ENCODE data around the gene ROCK1. TPM values are rescaled to one million over a fixed set of nuclear protein-coding genes. Genes with fewer than 3 reads are reported as not detected.
A peak's percentile ranks its signal among the peaks of the same experiment; 100 is the strongest.

ROCK1 gene
- total and polyA plus RNA-seq, 2 donors (not counting 1 experiment from before 2014, with no cell fraction given): 12.5 to 103 TPM

DNA sequence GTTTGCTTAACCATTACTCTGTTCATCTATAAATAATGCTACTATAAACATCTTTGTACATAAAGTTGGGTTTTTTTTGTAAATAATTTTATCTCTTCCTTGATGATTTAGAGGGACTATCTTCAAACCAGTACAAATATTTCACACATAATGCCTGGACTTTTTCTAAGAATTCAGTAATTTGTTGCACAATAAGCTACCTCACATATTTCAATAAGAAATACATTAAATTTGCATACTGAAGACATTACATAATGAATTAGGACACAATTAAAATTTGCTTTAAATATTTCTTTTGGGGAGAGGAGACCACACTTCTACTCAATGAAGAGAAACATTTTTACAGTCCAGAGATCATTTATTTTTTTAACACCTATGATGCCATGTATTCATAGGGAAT, 7.2 kb upstream of the ROCK1 start:
- Histone ChIP-seq H3K4me1 (ENCODE audit: control insufficient read depth in 2 of 2, insufficient read depth in 2 of 2, low read length in 2 of 2) (peaks cover 0 to 7% of the 10 kb centered on the region in 2 donors), H3K4me3 (ENCODE audit: control extremely low read depth in 1 of 5, extremely low read depth in 1 of 5, insufficient read depth in 1 of 5, low read depth in 2 of 5, low read length in 4 of 5) (no peak overlapping the region), H3K79me2 (ENCODE audit: control insufficient read depth, insufficient read depth, low read length) (no peaks in the 10 kb centered on the region), H3K4me2 (replicated peaks; ENCODE audit: low read depth, low read length, poor library complexity, severe bottlenecking) (no peak overlapping the region), H3K36me3 (replicated peaks in 1 of 2; ENCODE audit: control extremely low read depth in 1 of 2, control insufficient read depth in 1 of 2, extremely low read depth in 1 of 2, insufficient read depth in 2 of 2, low read length in 1 of 2) (no peaks in the 10 kb centered on the region), H4K20me1 (ENCODE audit: control insufficient read depth, insufficient read depth, low read length, poor library complexity, severe bottlenecking) (no peaks in the 10 kb centered on the region), H3K27ac (ENCODE audit: low read length in 2 of 2) (no peak overlapping the region), H3K9ac (ENCODE audit: low read length) (no peak overlapping the region), H2AFZ (ENCODE audit: insufficient read depth, low read depth, low read length, poor library complexity, severe bottlenecking) (no peak overlapping the region), H3K9me3 (ENCODE audit: control extremely low read depth in 1 of 3, control insufficient read depth in 2 of 3, insufficient read depth in 1 of 3, low read length in 2 of 3) (no peaks in the 10 kb centered on the region), H3K27me3 (replicated peaks in 1 of 4; ENCODE audit: control extremely low read depth in 1 of 4, control insufficient read depth in 3 of 4, insufficient read depth in 4 of 4, low read length in 3 of 4) (no peaks in the 10 kb centered on the region)
- H3K9me3 Mint-ChIP-seq (ENCODE audit: insufficient read depth): no peaks in the 10 kb centered on the region
- CTCF ChIA-PET: no interaction called here
- no peak overlapping the region for H3K27ac Mint-ChIP-seq
- DNase-seq (no peak), ATAC-seq (ENCODE audit: low read depth) (no peak)
- POLR2A ChIA-PET: no interaction called here
- H3K4me1 Mint-ChIP-seq: peaks cover 13% of the 10 kb centered on the region
- intact Hi-C loops (cut with micrococcal nuclease): no loop called here
- no peak overlapping the region for H3K4me3 Mint-ChIP-seq
- TF ChIP-seq EZH2 (IDR thresholded peaks at IDR 0.05; ENCODE audit: borderline replicate concordance, insufficient read depth, low read depth, low read length, poor library complexity, severe bottlenecking): no peak
- no peak for TF ChIP-seq CTCF (IDR thresholded peaks at IDR 0.05)
- H3K27me3 Mint-ChIP-seq: no peaks in the 10 kb centered on the region

DNA sequence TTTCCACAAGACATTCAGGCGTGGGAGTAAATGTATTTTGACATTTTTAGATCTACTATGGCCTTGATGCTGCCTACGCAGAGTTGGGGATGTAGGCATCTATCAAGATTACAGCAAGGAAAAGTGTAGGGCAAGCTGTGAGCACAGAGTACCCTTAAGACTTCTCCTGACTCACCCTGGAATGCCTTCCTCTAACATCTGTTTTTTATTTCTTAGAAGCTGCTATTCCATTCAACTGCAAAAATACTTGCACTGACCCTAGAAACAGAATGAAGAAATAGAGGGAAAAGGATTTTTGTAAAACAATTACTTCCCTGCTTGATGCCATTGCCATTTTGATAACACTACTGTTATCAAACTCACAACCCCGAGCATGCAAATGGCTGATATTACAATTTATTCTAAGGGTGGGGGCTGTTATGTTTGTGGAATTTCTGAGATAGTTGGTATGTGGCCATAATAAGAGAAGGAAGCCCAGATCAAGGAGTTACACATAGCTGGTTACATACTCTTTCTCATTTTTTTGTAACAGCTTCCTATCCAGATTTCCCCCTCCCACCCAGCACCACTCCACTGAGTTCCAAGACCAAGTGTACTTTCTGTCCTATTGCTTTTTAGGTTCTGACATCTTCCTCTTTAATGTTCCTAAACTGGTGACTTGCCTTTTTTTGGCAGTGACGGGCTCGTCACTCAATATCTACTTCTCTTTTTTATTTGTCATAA, 6.0 kb upstream of the ROCK1 start:
- POLR2A ChIA-PET: no interaction called here
- no peaks in the 10 kb centered on the region for H4K20me1 ChIP-seq (ENCODE audit: control insufficient read depth, insufficient read depth, low read length, poor library complexity, severe bottlenecking)
- Mint-ChIP-seq H3K4me3 (no peak overlapping the region), H3K27me3 (no peaks in the 10 kb centered on the region), H3K9me3 (ENCODE audit: insufficient read depth) (no peaks in the 10 kb centered on the region), H3K27ac (no peak overlapping the region), H3K4me1 (peaks cover 13% of the 10 kb centered on the region)
- 14% methylated on average over 2 of the region's 5 CpGs for WGBS (ENCODE audit: insufficient coverage)
- intact Hi-C loops (cut with micrococcal nuclease): no loop called here
- H3K4me2 ChIP-seq (replicated peaks; ENCODE audit: low read depth, low read length, poor library complexity, severe bottlenecking): no peak overlapping the region
- no peaks in the 10 kb centered on the region for H3K9me3 ChIP-seq (ENCODE audit: control extremely low read depth in 1 of 3, control insufficient read depth in 2 of 3, insufficient read depth in 1 of 3, low read length in 2 of 3)
- no peaks in the 10 kb centered on the region for H3K27me3 ChIP-seq (replicated peaks in 1 of 4; ENCODE audit: control extremely low read depth in 1 of 4, control insufficient read depth in 3 of 4, insufficient read depth in 4 of 4, low read length in 3 of 4)
- H2AFZ ChIP-seq (ENCODE audit: insufficient read depth, low read depth, low read length, poor library complexity, severe bottlenecking): peak overlapping the region; percentile 12
- ATAC-seq (ENCODE audit: low read depth): no peak
- no peak overlapping the region for H3K27ac ChIP-seq (ENCODE audit: low read length in 2 of 2)
- peak; percentile 29 for DNase-seq
- peaks cover 5% of the 10 kb centered on the region for H3K79me2 ChIP-seq (ENCODE audit: control insufficient read depth, insufficient read depth, low read length)
- no peak for TF ChIP-seq CTCF (IDR thresholded peaks at IDR 0.05)
- TF ChIP-seq EZH2 (IDR thresholded peaks at IDR 0.05; ENCODE audit: borderline replicate concordance, insufficient read depth, low read depth, low read length, poor library complexity, severe bottlenecking): no peak
- CTCF ChIA-PET: no interaction called here
- H3K36me3 ChIP-seq (replicated peaks in 1 of 2; ENCODE audit: control extremely low read depth in 1 of 2, control insufficient read depth in 1 of 2, extremely low read depth in 1 of 2, insufficient read depth in 2 of 2, low read length in 1 of 2): no peaks in the 10 kb centered on the region
- no peak overlapping the region for H3K4me3 ChIP-seq (ENCODE audit: control extremely low read depth in 1 of 5, extremely low read depth in 1 of 5, insufficient read depth in 1 of 5, low read depth in 2 of 5, low read length in 4 of 5)
- peaks cover 2 to 9% of the 10 kb centered on the region in 2 donors for H3K4me1 ChIP-seq (ENCODE audit: control insufficient read depth in 2 of 2, insufficient read depth in 2 of 2, low read length in 2 of 2)
- H3K9ac ChIP-seq (ENCODE audit: low read length): no peak overlapping the region
